Erythroblast (primary cell): ENCODE data around the gene TRIO.

Experiments
- GATA1 ChIP-seq: IDR thresholded peaks from 2 replicates; pipeline ENCODE4 v1.6.1; 2011; ENCODE audit warnings: low read depth, mild to moderate bottlenecking, control low read depth, low read length, moderate library complexity
- POLR2A ChIP-seq: IDR thresholded peaks from 2 replicates; pipeline ENCODE4 v1.6.1; 2011; ENCODE audit warnings: mild to moderate bottlenecking, low read length

DNA sequence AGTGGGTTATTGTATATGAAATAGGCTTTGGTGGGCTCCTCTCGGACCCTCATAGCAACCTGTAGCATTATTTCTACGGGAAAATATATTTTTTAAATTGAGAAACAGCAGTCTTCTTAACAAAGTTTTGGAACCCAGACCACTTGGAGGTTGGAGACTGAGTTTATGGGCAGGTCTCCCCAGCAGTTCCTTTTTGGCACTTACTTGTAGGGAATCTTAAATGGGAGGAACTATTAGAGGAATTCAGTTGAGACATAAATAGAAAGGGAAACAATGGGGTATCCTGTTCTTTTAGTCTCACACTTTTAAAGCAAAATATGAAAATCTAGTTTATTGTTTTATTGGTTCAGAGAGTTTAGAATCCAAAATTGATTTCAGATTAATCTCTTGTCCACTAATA lies 111.5 kb downstream of the TRIO start:
- TF ChIP-seq POLR2A (no peak), GATA1 (no peak)
